ENCODE results near the gene EFCAB11. TPM values are rescaled to one million over a fixed set of nuclear protein-coding genes. Genes with fewer than 3 reads are reported as not detected.

Gene EFCAB11
- total RNA-seq, 1 experiment from 2014 or later, result 18.1 TPM

Other genes with a start within 250 kb of the EFCAB11 start
- 37.1 TPM for gene TDP1, start 1.2 kb upstream of the EFCAB11 start, total RNA-seq (2021; ENCODE audit: unreplicated experiment)
- 2.2 TPM for gene KCNK13, start 107.3 kb upstream of the EFCAB11 start, total RNA-seq (2021; ENCODE audit: unreplicated experiment)